ENCODE results near the gene SAPCD1. TPM values are rescaled to one million over a fixed set of nuclear protein-coding genes. Genes with fewer than 3 reads are reported as not detected.

The SAPCD1 gene
- polyA plus RNA-seq, 3 donors: 10.4 TPM; not detected in 2

DNA sequence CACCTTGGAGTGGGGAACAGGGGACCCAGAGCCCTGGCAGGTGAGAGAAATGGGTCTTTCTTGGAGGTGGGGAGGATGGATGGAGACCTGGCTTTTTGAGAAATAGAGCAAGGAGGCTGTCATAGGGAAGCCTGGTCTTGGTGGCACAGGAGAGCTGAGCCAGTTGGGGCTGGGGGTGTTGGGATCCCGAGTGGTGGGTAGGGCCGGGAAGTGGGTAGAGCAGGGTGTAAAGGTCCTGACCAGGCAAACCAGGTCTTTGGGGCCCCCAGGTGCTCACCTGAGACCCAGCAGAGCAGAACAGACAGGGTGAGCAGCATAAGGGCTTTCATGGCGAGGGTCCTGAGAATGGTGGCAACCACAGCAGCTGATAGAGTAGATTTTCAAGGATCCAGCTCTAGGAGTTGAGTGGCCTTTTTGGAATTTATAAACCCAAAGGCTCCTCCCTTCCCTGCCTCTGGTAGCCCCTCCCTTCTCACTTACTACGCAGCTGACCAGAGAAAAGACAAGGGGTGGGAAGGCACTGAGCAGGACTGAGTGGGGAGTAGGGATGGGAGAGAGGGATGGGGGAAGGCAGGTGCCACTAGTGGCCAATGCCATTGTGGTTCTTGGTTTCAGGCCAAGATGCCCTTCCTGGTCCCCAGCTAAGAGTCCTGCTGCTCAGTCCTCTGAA lies 41.0 kb upstream of the SAPCD1 start, which contains the start of gene LY6G6C:
Gene LY6G6C, minus strand, starts transcription at position 396 of the 670 bp plus-strand sequence. Its CDS starts 67 bp downstream, at position 329.
- H3K4me1 Mint-ChIP-seq: peaks cover 23% of the 10 kb centered on the region
- Histone ChIP-seq H3K9me3 (replicated peaks in 1 of 2; ENCODE audit: control insufficient read depth in 1 of 2, insufficient read depth in 1 of 2, low read length in 2 of 2) (no peaks in the 10 kb centered on the region), H2AFZ (ENCODE audit: insufficient read depth, low read depth, low read length, poor library complexity, severe bottlenecking) (no peak within 1 kb of the TSS), H3K36me3 (replicated peaks in 1 of 2; ENCODE audit: control insufficient read depth in 1 of 2, insufficient read depth in 2 of 2, low read length in 2 of 2) (no peaks in the 10 kb centered on the region), H3K4me3 (replicated peaks in 1 of 3; ENCODE audit: low read depth in 2 of 3, low read length in 3 of 3) (no peak within 1 kb of the TSS), H3K27ac (ENCODE audit: low read depth in 1 of 2, low read length in 2 of 2) (no peak within 1 kb of the TSS), H3K4me1 (ENCODE audit: control insufficient read depth in 1 of 2, insufficient read depth in 2 of 2, low read length in 2 of 2) (peaks cover 11 to 13% of the 10 kb centered on the region in 2 donors), H3K9ac (ENCODE audit: insufficient read depth, low read length, poor library complexity, severe bottlenecking) (no peak within 1 kb of the TSS), H3K27me3 (ENCODE audit: control insufficient read depth in 2 of 2, insufficient read depth in 2 of 2, low read length in 2 of 2) (no peaks in the 10 kb centered on the region), H3K79me2 (ENCODE audit: insufficient read depth, low read length) (no peaks in the 10 kb centered on the region), H4K20me1 (ENCODE audit: insufficient read depth, low read length) (no peaks in the 10 kb centered on the region), H3K4me2 (replicated peaks; ENCODE audit: extremely low read depth, low read length, poor library complexity, severe bottlenecking) (no peak within 1 kb of the TSS)
- intact Hi-C loops (cut with micrococcal nuclease): loop anchor here in 1 of 2 donors (10.0 kb wide), 1 partner anchor 113 kb away; no protein-coding TSS in a partner anchor
- TF ChIP-seq, protein P1, sequence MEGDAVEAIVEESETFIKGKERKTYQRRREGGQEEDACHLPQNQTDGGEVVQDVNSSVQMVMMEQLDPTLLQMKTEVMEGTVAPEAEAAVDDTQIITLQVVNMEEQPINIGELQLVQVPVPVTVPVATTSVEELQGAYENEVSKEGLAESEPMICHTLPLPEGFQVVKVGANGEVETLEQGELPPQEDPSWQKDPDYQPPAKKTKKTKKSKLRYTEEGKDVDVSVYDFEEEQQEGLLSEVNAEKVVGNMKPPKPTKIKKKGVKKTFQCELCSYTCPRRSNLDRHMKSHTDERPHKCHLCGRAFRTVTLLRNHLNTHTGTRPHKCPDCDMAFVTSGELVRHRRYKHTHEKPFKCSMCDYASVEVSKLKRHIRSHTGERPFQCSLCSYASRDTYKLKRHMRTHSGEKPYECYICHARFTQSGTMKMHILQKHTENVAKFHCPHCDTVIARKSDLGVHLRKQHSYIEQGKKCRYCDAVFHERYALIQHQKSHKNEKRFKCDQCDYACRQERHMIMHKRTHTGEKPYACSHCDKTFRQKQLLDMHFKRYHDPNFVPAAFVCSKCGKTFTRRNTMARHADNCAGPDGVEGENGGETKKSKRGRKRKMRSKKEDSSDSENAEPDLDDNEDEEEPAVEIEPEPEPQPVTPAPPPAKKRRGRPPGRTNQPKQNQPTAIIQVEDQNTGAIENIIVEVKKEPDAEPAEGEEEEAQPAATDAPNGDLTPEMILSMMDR (IDR thresholded peaks at IDR 0.05): no peak
- H3K36me3 Mint-ChIP-seq: peaks cover 18 to 23% of the 10 kb centered on the region in 2 donors
- WGBS (ENCODE audit: insufficient coverage): 89% methylated on average over 2 of the region's 4 CpGs
- H3K27me3 Mint-ChIP-seq (ENCODE audit: low read depth in 3 of 3): peaks cover 8 to 19% (median 13%) of the 10 kb centered on the region in 3 donors
- H3K27ac Mint-ChIP-seq: no peak within 1 kb of the TSS
- H3K9me3 Mint-ChIP-seq: peaks cover 0 to 3% (median 0%) of the 10 kb centered on the region in 7 donors
- peak within 1 kb of the TSS in 1 of 2 donors; percentile 4 for H3K4me3 Mint-ChIP-seq
- no peak for DNase-seq

DNA sequence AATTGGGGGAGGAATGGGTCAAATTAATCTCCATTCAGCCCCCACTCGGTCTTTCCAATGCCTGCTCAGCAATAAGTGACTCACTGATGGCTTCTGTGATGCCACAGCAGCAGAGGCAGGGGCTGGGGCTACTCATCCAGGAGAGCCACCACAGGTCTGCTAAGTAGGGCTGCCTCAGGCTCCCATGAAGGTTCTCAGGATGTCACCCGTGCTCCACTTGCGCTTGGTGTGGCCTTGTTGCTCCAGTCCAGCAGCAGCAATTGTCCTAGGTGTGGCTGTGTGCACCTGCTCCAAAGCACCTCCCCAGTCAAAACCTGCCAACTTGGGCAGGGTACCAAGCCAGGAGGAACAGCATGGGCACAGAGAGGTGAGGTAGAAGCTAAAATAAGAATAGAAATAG lies 40.3 kb upstream of the SAPCD1 start:
- Histone ChIP-seq H3K9ac (ENCODE audit: insufficient read depth, low read length, poor library complexity, severe bottlenecking) (no peak overlapping the region), H3K9me3 (replicated peaks in 1 of 2; ENCODE audit: control insufficient read depth in 1 of 2, insufficient read depth in 1 of 2, low read length in 2 of 2) (no peaks in the 10 kb centered on the region), H3K4me3 (replicated peaks in 1 of 3; ENCODE audit: low read depth in 2 of 3, low read length in 3 of 3) (no peak overlapping the region), H3K79me2 (ENCODE audit: insufficient read depth, low read length) (no peaks in the 10 kb centered on the region), H3K27me3 (ENCODE audit: control insufficient read depth in 2 of 2, insufficient read depth in 2 of 2, low read length in 2 of 2) (no peaks in the 10 kb centered on the region), H4K20me1 (ENCODE audit: insufficient read depth, low read length) (no peaks in the 10 kb centered on the region), H3K4me2 (replicated peaks; ENCODE audit: extremely low read depth, low read length, poor library complexity, severe bottlenecking) (no peak overlapping the region), H3K27ac (ENCODE audit: low read depth in 1 of 2, low read length in 2 of 2) (no peak overlapping the region), H3K4me1 (ENCODE audit: control insufficient read depth in 1 of 2, insufficient read depth in 2 of 2, low read length in 2 of 2) (peaks cover 18 to 20% of the 10 kb centered on the region in 2 donors), H2AFZ (ENCODE audit: insufficient read depth, low read depth, low read length, poor library complexity, severe bottlenecking) (no peak overlapping the region), H3K36me3 (replicated peaks in 1 of 2; ENCODE audit: control insufficient read depth in 1 of 2, insufficient read depth in 2 of 2, low read length in 2 of 2) (no peaks in the 10 kb centered on the region)
- intact Hi-C loops (cut with micrococcal nuclease): loop anchor here in 1 of 2 donors (10.0 kb wide), 1 partner anchor 113 kb away; no protein-coding TSS in a partner anchor
- DNase-seq: no peak
- no peak overlapping the region for H3K27ac Mint-ChIP-seq
- H3K27me3 Mint-ChIP-seq (ENCODE audit: low read depth in 3 of 3): peaks cover 8 to 19% (median 13%) of the 10 kb centered on the region in 3 donors
- H3K36me3 Mint-ChIP-seq: peaks cover 25 to 30% of the 10 kb centered on the region in 2 donors
- H3K9me3 Mint-ChIP-seq: peaks cover 0 to 3% (median 0%) of the 10 kb centered on the region in 7 donors
- WGBS (ENCODE audit: insufficient coverage): 93% methylated on average over 2 of the region's 3 CpGs
- peaks cover 30% of the 10 kb centered on the region for H3K4me1 Mint-ChIP-seq
- no peak overlapping the region for H3K4me3 Mint-ChIP-seq
- TF ChIP-seq, protein P1 (IDR thresholded peaks at IDR 0.05): no peak

Data from CD14-positive monocyte (primary cell).